H1 (cell line): ENCODE results near the gene ERCC6L. TPM values are rescaled to one million over a fixed set of nuclear protein-coding genes. Genes with fewer than 3 reads are reported as not detected.

Source experiments
- CHD7 ChIP-seq: fragments of 300-600 bp; sonication (generic); IDR thresholded peaks from 2 replicates; pipeline ENCODE4 v1.7.1; 2012; ENCODE audit warnings: low read length, moderate library complexity, mild to moderate bottlenecking, inconsistent platforms; ENCODE audit not compliant: insufficient replicate concordance
- KDM4A ChIP-seq: IDR thresholded peaks from one replicate; pipeline ENCODE4 v1.7.1; 2012; ENCODE audit warnings: low read depth, mild to moderate bottlenecking, moderate library complexity, low read length, inconsistent platforms; ENCODE audit not compliant: severe bottlenecking
- SIX5 ChIP-seq: IDR thresholded peaks from 2 replicates; pipeline ENCODE4 v1.6.1; 2011; ENCODE audit warnings: mild to moderate bottlenecking, low read depth, low read length
- SP4 ChIP-seq: IDR thresholded peaks from 2 replicates; pipeline ENCODE4 v1.6.1; 2012; ENCODE audit warnings: low read length, inconsistent platforms
- TAF7 ChIP-seq: optimal IDR thresholded peaks from 2 replicates; pipeline ENCODE3; 2011; ENCODE audit warnings: low read depth, mild to moderate bottlenecking, inconsistent platforms, low read length, moderate library complexity, borderline replicate concordance
- polyA plus RNA-seq, 7 experiments: library from polyadenylated mRNA; depleted of rRNA in 3 of 7; stranded (reverse) in 5 of 7; unstranded in 2 of 7; fragments of >200 nt in 5 of 7; fragments of 200-250 nt in 2 of 7; gene quantifications; 1 replicate in 5 of 7; 2 replicates in 1 of 7; 4 replicates in 1 of 7; pipeline versions ENCODE4 v1.2.1 to v1.2.3, GENCODE V29; 2011 to 2013; ENCODE audit warnings: missing spikeins in 2 of 7, mixed read lengths in 2 of 7
- total RNA-seq: library from RNA; stranded (reverse); fragmentation: NEBNext Ultra II Directional; extraction: Animal tissue kit (Norgen Biotek cat#: 25700); gene quantifications from 2 replicates; pipeline ENCODE4 v1.2.1, GENCODE V29; 2021

ERCC6L gene
- total and polyA plus RNA-seq, 2 of the 8 experiments (the other 6 are each of a cell fraction or from before 2014, with no cell fraction given) = 4.0 to 23.9 TPM

- TF ChIP-seq CHD7 = no peak
- no peak for TF ChIP-seq TAF7
- no peak for TF ChIP-seq KDM4A
- no peak for TF ChIP-seq SIX5
- no peak for TF ChIP-seq SP4
- TF ChIP-seq, all 59 proteins: peak for 0
These were observed 73.3 kb downstream of the ERCC6L start (continued) for GRCh38 chrX:72165551-72165950.
